ENCODE results near the gene GSC2. TPM values are rescaled to one million over a fixed set of nuclear protein-coding genes. Genes with fewer than 3 reads are reported as not detected.

Gene GSC2
- total RNA-seq, 1 experiment from 2014 or later, result not detected

GRCh38 chr22:19181786-19182471 is 31.8 kb upstream of the GSC2 start:
- Histone ChIP-seq H3K36me3 (replicated peaks; ENCODE audit: control insufficient read depth, insufficient read depth, low read length) (peaks cover under 1% of the 10 kb centered on the region), H3K27me3 (ENCODE audit: control insufficient read depth, insufficient read depth, low read length) (no peaks in the 10 kb centered on the region), H3K4me3 (ENCODE audit: insufficient read depth, low read depth, low read length) (no peak overlapping the region)
- no peak for DNase-seq

GRCh38 chr22:19180740-19181410 is 30.8 kb upstream of the GSC2 start:
- Histone ChIP-seq H3K4me3 (ENCODE audit: insufficient read depth, low read depth, low read length) (no peak overlapping the region), H3K36me3 (replicated peaks; ENCODE audit: control insufficient read depth, insufficient read depth, low read length) (peaks cover 2% of the 10 kb centered on the region), H3K27me3 (ENCODE audit: control insufficient read depth, insufficient read depth, low read length) (no peaks in the 10 kb centered on the region)
- no peak for DNase-seq

GRCh38 chr22:19180234-19180633 is 30.1 kb upstream of the GSC2 start:
- Histone ChIP-seq H3K4me3 (ENCODE audit: insufficient read depth, low read depth, low read length) (no peak overlapping the region), H3K36me3 (replicated peaks; ENCODE audit: control insufficient read depth, insufficient read depth, low read length) (peaks cover 5% of the 10 kb centered on the region), H3K27me3 (ENCODE audit: control insufficient read depth, insufficient read depth, low read length) (no peaks in the 10 kb centered on the region)
- DNase-seq, result no peak

- H3K4me3 ChIP-seq (ENCODE audit: insufficient read depth, low read depth, low read length), result peak overlapping the region; percentile 69
- DNase-seq, result peak; percentile 90
- H3K36me3 ChIP-seq (replicated peaks; ENCODE audit: control insufficient read depth, insufficient read depth, low read length), result peaks cover 6% of the 10 kb centered on the region
- H3K27me3 ChIP-seq (ENCODE audit: control insufficient read depth, insufficient read depth, low read length), result no peaks in the 10 kb centered on the region
These were observed 29.5 kb upstream of the GSC2 start for GRCh38 chr22:19179497-19180048.

GRCh38 chr22:19178657-19179496 is 28.8 kb upstream of the GSC2 start, which contains the start of gene SLC25A1:
Gene SLC25A1 (minus strand): TSS chr22:19178736. CDS start chr22:19178673, 63 bp downstream.
- H3K36me3 ChIP-seq (replicated peaks; ENCODE audit: control insufficient read depth, insufficient read depth, low read length), result peaks cover 6% of the 10 kb centered on the region
- peak within 1 kb of the TSS; percentile 87 for H3K4me3 ChIP-seq (ENCODE audit: insufficient read depth, low read depth, low read length)
- no peaks in the 10 kb centered on the region for H3K27me3 ChIP-seq (ENCODE audit: control insufficient read depth, insufficient read depth, low read length)
- peak; percentile 99 for DNase-seq

- peak; percentile 91 for DNase-seq
These were observed 28.1 kb upstream of the GSC2 start for GRCh38 chr22:19178065-19178656.

GRCh38 chr22:19177164-19178064 is 27.3 kb upstream of the GSC2 start:
- Histone ChIP-seq H3K27me3 (ENCODE audit: control insufficient read depth, insufficient read depth, low read length) (no peaks in the 10 kb centered on the region), H3K4me3 (ENCODE audit: insufficient read depth, low read depth, low read length) (peak overlapping the region; percentile 87), H3K36me3 (replicated peaks; ENCODE audit: control insufficient read depth, insufficient read depth, low read length) (peaks cover 8% of the 10 kb centered on the region)
- DNase-seq, result peak; percentile 79

More at GRCh38 chr22:19178065-19178656, 28.1 kb upstream of the GSC2 start:
- no peaks in the 10 kb centered on the region for H3K27me3 ChIP-seq (ENCODE audit: control insufficient read depth, insufficient read depth, low read length)
- peak overlapping the region; percentile 87 for H3K4me3 ChIP-seq (ENCODE audit: insufficient read depth, low read depth, low read length)
- peaks cover 8% of the 10 kb centered on the region for H3K36me3 ChIP-seq (replicated peaks; ENCODE audit: control insufficient read depth, insufficient read depth, low read length)

GRCh38 chr22:19176732-19177131 is 26.6 kb upstream of the GSC2 start:
- Histone ChIP-seq H3K27me3 (ENCODE audit: control insufficient read depth, insufficient read depth, low read length) (no peaks in the 10 kb centered on the region), H3K4me3 (ENCODE audit: insufficient read depth, low read depth, low read length) (no peak overlapping the region; the same call in 1 of the 2 replicates), H3K36me3 (replicated peaks; ENCODE audit: control insufficient read depth, insufficient read depth, low read length) (peaks cover 8% of the 10 kb centered on the region)
- no peak for DNase-seq

GRCh38 chr22:19176175-19176643 is 26.1 kb upstream of the GSC2 start:
- Histone ChIP-seq H3K27me3 (ENCODE audit: control insufficient read depth, insufficient read depth, low read length) (no peaks in the 10 kb centered on the region; the same call in 1 of the 2 replicates), H3K4me3 (ENCODE audit: insufficient read depth, low read depth, low read length) (no peak overlapping the region), H3K36me3 (replicated peaks; ENCODE audit: control insufficient read depth, insufficient read depth, low read length) (peaks cover 8% of the 10 kb centered on the region)
- peak; percentile 68 for DNase-seq

- H3K36me3 ChIP-seq (replicated peaks; ENCODE audit: control insufficient read depth, insufficient read depth, low read length), result peaks cover 8% of the 10 kb centered on the region
- H3K27me3 ChIP-seq (ENCODE audit: control insufficient read depth, insufficient read depth, low read length), result peaks cover 5% of the 10 kb centered on the region
- DNase-seq, result no peak
- H3K4me3 ChIP-seq (ENCODE audit: insufficient read depth, low read depth, low read length), result no peak overlapping the region
These were observed 25.6 kb upstream of the GSC2 start for GRCh38 chr22:19175602-19176174.

- DNase-seq, result no peak
- Histone ChIP-seq H3K4me3 (ENCODE audit: insufficient read depth, low read depth, low read length) (no peak overlapping the region), H3K36me3 (replicated peaks; ENCODE audit: control insufficient read depth, insufficient read depth, low read length) (peaks cover 8% of the 10 kb centered on the region), H3K27me3 (ENCODE audit: control insufficient read depth, insufficient read depth, low read length) (peaks cover 11% of the 10 kb centered on the region)
These were observed 25.0 kb upstream of the GSC2 start for GRCh38 chr22:19175026-19175601.

GRCh38 chr22:19174106-19175025 is 24.3 kb upstream of the GSC2 start:
- peak; percentile 69 for DNase-seq
- peaks cover 8% of the 10 kb centered on the region for H3K36me3 ChIP-seq (replicated peaks; ENCODE audit: control insufficient read depth, insufficient read depth, low read length)
- H3K27me3 ChIP-seq (ENCODE audit: control insufficient read depth, insufficient read depth, low read length), result peaks cover 18% of the 10 kb centered on the region
- no peak overlapping the region for H3K4me3 ChIP-seq (ENCODE audit: insufficient read depth, low read depth, low read length)
